ENCODE results near the gene BEND5. TPM values are rescaled to one million over a fixed set of nuclear protein-coding genes. Genes with fewer than 3 reads are reported as not detected.
A peak's percentile ranks its signal among the peaks of the same experiment; 100 is the strongest.

Gene BEND5
- total RNA-seq, 1 experiment from 2014 or later = not detected

GRCh38 chr1:48777219-48777895 lies 666 bp upstream of the BEND5 start:
- Histone ChIP-seq H3K9me3 (ENCODE audit: control insufficient read depth, insufficient read depth, low read depth, low read length) (no peaks in the 10 kb centered on the region), H3K27me3 (ENCODE audit: control insufficient read depth, insufficient read depth, low read length) (peaks cover 12% of the 10 kb centered on the region), H3K4me1 (ENCODE audit: control insufficient read depth, insufficient read depth, low read length) (no peaks in the 10 kb centered on the region), H3K36me3 (ENCODE audit: control insufficient read depth, insufficient read depth, low read length) (no peaks in the 10 kb centered on the region), H3K4me3 (ENCODE audit: low read depth in 2 of 2, low read length in 2 of 2) (peak overlapping the region; percentile 11 to 33; a peak in 1 of 4 replicates), H3K27ac (ENCODE audit: low read length) (no peak overlapping the region)
- DNase-seq (ENCODE audit: low read depth, low spot score) (no peak), ATAC-seq (no peak)
- no TSS peak for BruUV-seq (replicated peaks)
- ChIA-PET CTCF (no interaction called here), POLR2A (no interaction called here)
- intact Hi-C loops (cut with micrococcal nuclease; ENCODE audit: unreplicated experiment) (no loop called here), in situ Hi-C loops (cut with HindIII; ENCODE audit: low pct_unique_long_range_greater_than_20kb, low sequenced_read_pairs) (no loop called here)
- TF ChIP-seq SIN3A (IDR thresholded peaks at IDR 0.05; ENCODE audit: borderline replicate concordance, insufficient read depth, low read depth, low read length) (no peak), POLR2AphosphoS5 (IDR thresholded peaks at IDR 0.05; ENCODE audit: low read depth, low read length) (no peak), REST (IDR thresholded peaks at IDR 0.05; ENCODE audit: insufficient read depth in 1 of 2, low read depth in 2 of 2, low read length in 1 of 2) (no peak), CTCF (IDR thresholded peaks at IDR 0.05) (no peak), TCF7L2 (IDR thresholded peaks at IDR 0.05; ENCODE audit: low read depth, low read length) (no peak)

- Histone ChIP-seq H3K4me1 (ENCODE audit: control insufficient read depth, insufficient read depth, low read length) (no peaks in the 10 kb centered on the region), H3K27ac (ENCODE audit: low read length) (no peak overlapping the region), H3K9me3 (ENCODE audit: control insufficient read depth, insufficient read depth, low read depth, low read length) (no peaks in the 10 kb centered on the region), H3K27me3 (ENCODE audit: control insufficient read depth, insufficient read depth, low read length) (peaks cover 12% of the 10 kb centered on the region), H3K36me3 (ENCODE audit: control insufficient read depth, insufficient read depth, low read length) (no peaks in the 10 kb centered on the region), H3K4me3 (ENCODE audit: low read depth in 2 of 2, low read length in 2 of 2) (peak overlapping the region in 1 of 2 experiments; percentile 38; a peak in 1 of 4 replicates)
- ATAC-seq (peak; percentile 48; the same call in 1 of the 2 replicates), DNase-seq (ENCODE audit: low read depth, low spot score) (no peak)
- intact Hi-C loops (cut with micrococcal nuclease; ENCODE audit: unreplicated experiment) = no loop called here
- TF ChIP-seq POLR2AphosphoS5 (IDR thresholded peaks at IDR 0.05; ENCODE audit: low read depth, low read length) (no peak), CTCF (IDR thresholded peaks at IDR 0.05) (no peak), REST (IDR thresholded peaks at IDR 0.05; ENCODE audit: insufficient read depth in 1 of 2, low read depth in 2 of 2, low read length in 1 of 2) (no peak), SIN3A (IDR thresholded peaks at IDR 0.05; ENCODE audit: borderline replicate concordance, insufficient read depth, low read depth, low read length) (no peak), TCF7L2 (IDR thresholded peaks at IDR 0.05; ENCODE audit: low read depth, low read length) (no peak)
- ChIA-PET CTCF (no interaction called here), POLR2A (no interaction called here)
- BruUV-seq (replicated peaks) = no TSS peak
- in situ Hi-C loops (cut with HindIII; ENCODE audit: low pct_unique_long_range_greater_than_20kb, low sequenced_read_pairs) = no loop called here
Measured at GRCh38 chr1:48775831-48776392, 779 bp downstream of the BEND5 start.
